Activated T-helper 1 cell treated with anti-CD3 and anti-CD28 coated beads, Interleukin-12 subunit alpha, Interleukin-12 subunit beta, Interleukin-2, Interleukin-4 antibody, amounts not matched to agents 30 ng/mL and 10 ng/mL and 1 ng/mL, durations not matched to agents 14 hours and 24 hours and 36 hours (primary cell): ENCODE measurements around the gene VSTM2A. TPM values are rescaled to one million over a fixed set of nuclear protein-coding genes. Genes with fewer than 3 reads are reported as not detected.

Source experiments
- DNase-seq: peaks from one replicate; pipeline ENCODE4 v3.0.0; 2021; ENCODE audit warnings: low spot score
- H3K27ac Mint-ChIP-seq: one replicate; pipeline ENCODE4 v1.8.0; 2021; ENCODE audit warnings: mild to moderate bottlenecking, mixed read lengths
- H3K27me3 Mint-ChIP-seq: one replicate; pipeline ENCODE4 v1.8.0; 2022; ENCODE audit warnings: mild to moderate bottlenecking, moderate library complexity, mixed read lengths; ENCODE audit not compliant: insufficient read depth
- H3K36me3 Mint-ChIP-seq: one replicate; pipeline ENCODE4 v1.8.0; 2021; ENCODE audit warnings: low read depth, mixed read lengths
- H3K4me1 Mint-ChIP-seq: one replicate; pipeline ENCODE4 v1.8.0; 2021; ENCODE audit warnings: low read depth, mixed read lengths
- H3K4me3 Mint-ChIP-seq: one replicate; pipeline ENCODE4 v1.8.0; 2021; ENCODE audit warnings: mild to moderate bottlenecking, moderate library complexity, mixed read lengths
- H3K9me3 Mint-ChIP-seq: one replicate; pipeline ENCODE4 v1.8.0; 2021; ENCODE audit warnings: mixed read lengths
- intact Hi-C: fragments of 100-400 bp; cut with micrococcal nuclease; formaldehyde crosslinking; loops from one replicate; pipeline ENCODE4 v1.15.1; 2024
- total RNA-seq: library from RNA; stranded (reverse); gene quantifications from 2 replicates; pipeline ENCODE4 v1.2.3, GENCODE V29; 2022

The VSTM2A gene
- total RNA-seq, 1 donor from 2014 or later: not detected

GRCh38 chr7:54559401-54559800 is 17.2 kb downstream of the VSTM2A start:
- H3K27me3 Mint-ChIP-seq: no peaks in the 10 kb centered on the region
- H3K4me3 Mint-ChIP-seq: no peak overlapping the region
- intact Hi-C loops: no loop called here
- no peak overlapping the region for H3K27ac Mint-ChIP-seq
- DNase-seq: no peak
- H3K36me3 Mint-ChIP-seq: no peaks in the 10 kb centered on the region
- H3K9me3 Mint-ChIP-seq: peaks cover 5% of the 10 kb centered on the region
- H3K4me1 Mint-ChIP-seq: no peaks in the 10 kb centered on the region

- H3K4me3 Mint-ChIP-seq: no peak overlapping the region
- H3K27ac Mint-ChIP-seq: no peak overlapping the region
- peaks cover 7% of the 10 kb centered on the region for H3K9me3 Mint-ChIP-seq
- H3K36me3 Mint-ChIP-seq: no peaks in the 10 kb centered on the region
- no peaks in the 10 kb centered on the region for H3K27me3 Mint-ChIP-seq
- no peak for DNase-seq
- H3K4me1 Mint-ChIP-seq: no peaks in the 10 kb centered on the region
- intact Hi-C loops: no loop called here
Observed at GRCh38 chr7:54560198-54560597, 18.0 kb downstream of the VSTM2A start.

GRCh38 chr7:54560723-54561122 is 18.5 kb downstream of the VSTM2A start:
- intact Hi-C loops: no loop called here
- Mint-ChIP-seq H3K4me3 (no peak overlapping the region), H3K9me3 (peaks cover 8% of the 10 kb centered on the region), H3K36me3 (no peaks in the 10 kb centered on the region), H3K4me1 (no peaks in the 10 kb centered on the region), H3K27ac (no peak overlapping the region), H3K27me3 (no peaks in the 10 kb centered on the region)
- DNase-seq: no peak

- Mint-ChIP-seq H3K36me3 (no peaks in the 10 kb centered on the region), H3K4me3 (no peak overlapping the region), H3K27ac (no peak overlapping the region), H3K27me3 (no peaks in the 10 kb centered on the region), H3K4me1 (no peaks in the 10 kb centered on the region), H3K9me3 (peaks cover 8% of the 10 kb centered on the region)
- no peak for DNase-seq
- intact Hi-C loops: no loop called here
Observed at GRCh38 chr7:54563329-54563916, 21.2 kb downstream of the VSTM2A start.

GRCh38 chr7:54565432-54565831 is 23.3 kb downstream of the VSTM2A start:
- no peak for DNase-seq
- H3K4me1 Mint-ChIP-seq: no peaks in the 10 kb centered on the region
- no peak overlapping the region for H3K27ac Mint-ChIP-seq
- no peak overlapping the region for H3K4me3 Mint-ChIP-seq
- H3K36me3 Mint-ChIP-seq: no peaks in the 10 kb centered on the region
- peaks cover 8% of the 10 kb centered on the region for H3K9me3 Mint-ChIP-seq
- intact Hi-C loops: no loop called here
- H3K27me3 Mint-ChIP-seq: no peaks in the 10 kb centered on the region

GRCh38 chr7:54581511-54581910 is 39.3 kb downstream of the VSTM2A start:
- Mint-ChIP-seq H3K9me3 (no peaks in the 10 kb centered on the region), H3K27me3 (no peaks in the 10 kb centered on the region), H3K4me1 (no peaks in the 10 kb centered on the region), H3K27ac (no peak overlapping the region), H3K36me3 (no peaks in the 10 kb centered on the region), H3K4me3 (no peak overlapping the region)
- no peak for DNase-seq
- intact Hi-C loops: no loop called here

- H3K4me1 Mint-ChIP-seq: no peaks in the 10 kb centered on the region
- H3K27ac Mint-ChIP-seq: no peak overlapping the region
- no peaks in the 10 kb centered on the region for H3K36me3 Mint-ChIP-seq
- peaks cover 13% of the 10 kb centered on the region for H3K9me3 Mint-ChIP-seq
- intact Hi-C loops: no loop called here
- H3K4me3 Mint-ChIP-seq: no peak overlapping the region
- no peak for DNase-seq
- no peaks in the 10 kb centered on the region for H3K27me3 Mint-ChIP-seq
Observed at GRCh38 chr7:54591404-54592386, 49.5 kb downstream of the VSTM2A start.

GRCh38 chr7:54596747-54597146 is 54.6 kb downstream of the VSTM2A start:
- H3K4me1 Mint-ChIP-seq: no peaks in the 10 kb centered on the region
- intact Hi-C loops: no loop called here
- no peak for DNase-seq
- H3K27ac Mint-ChIP-seq: no peak overlapping the region
- H3K27me3 Mint-ChIP-seq: no peaks in the 10 kb centered on the region
- no peaks in the 10 kb centered on the region for H3K36me3 Mint-ChIP-seq
- H3K4me3 Mint-ChIP-seq: no peak overlapping the region
- H3K9me3 Mint-ChIP-seq: peaks cover 11% of the 10 kb centered on the region

- intact Hi-C loops: no loop called here
- Mint-ChIP-seq H3K4me1 (no peaks in the 10 kb centered on the region), H3K9me3 (no peaks in the 10 kb centered on the region), H3K4me3 (no peak overlapping the region), H3K27me3 (no peaks in the 10 kb centered on the region), H3K36me3 (no peaks in the 10 kb centered on the region), H3K27ac (no peak overlapping the region)
- DNase-seq: no peak
Observed at GRCh38 chr7:54615537-54615936, 73.4 kb downstream of the VSTM2A start.

Other genes with a start within 250 kb of the VSTM2A start
- 160 and 168 TPM in 2 replicates for gene SEC61G, start 216.8 kb downstream of the VSTM2A start, total RNA-seq